Activated CD8-positive, alpha-beta T cell treated with anti-CD3 and anti-CD28 coated beads for 36 hours (primary cell): ENCODE data around the gene SAA1. TPM values are rescaled to one million over a fixed set of nuclear protein-coding genes. Genes with fewer than 3 reads are reported as not detected.

Source experiments
- ATAC-seq: fragments of 200-7000 bp; cut with Tn5 transposase; one replicate; pipeline ENCODE4 v1.10.0; 2021; ENCODE audit warnings: mild to moderate bottlenecking, moderate library complexity
- CTCF ChIA-PET: fragments of 350-600 bp; sonication (Branson Sonifier 250); formaldehyde crosslinking; loops from one replicate; lab custom pipeline; 2021; ENCODE audit warnings: antibody characterized with exemption; lab: Charles Lee
- POLR2A ChIA-PET: fragments of 350-600 bp; sonication (Branson Sonifier 250); formaldehyde crosslinking; loops from one replicate; lab custom pipeline; 2021; ENCODE audit warnings: antibody characterized with exemption; lab: Charles Lee
- DNase-seq: peaks from one replicate; pipeline ENCODE4 v3.0.0-alpha.2; 2020
- H3K27ac Mint-ChIP-seq: one replicate; pipeline ENCODE4 v1.8.0; 2021; ENCODE audit warnings: mild to moderate bottlenecking, mixed read lengths
- H3K27me3 Mint-ChIP-seq: one replicate; pipeline ENCODE4 v1.8.0; 2021; ENCODE audit warnings: mixed read lengths
- H3K36me3 Mint-ChIP-seq: one replicate; pipeline ENCODE4 v1.8.0; 2021; ENCODE audit warnings: low read depth, mixed read lengths
- H3K4me1 Mint-ChIP-seq: one replicate; pipeline ENCODE4 v1.8.0; 2021; ENCODE audit warnings: low read depth, mixed read lengths
- H3K4me3 Mint-ChIP-seq: one replicate; pipeline ENCODE4 v1.8.0; 2021; ENCODE audit warnings: mild to moderate bottlenecking, moderate library complexity, mixed read lengths
- H3K9me3 Mint-ChIP-seq: one replicate; pipeline ENCODE4 v1.8.0; 2021; ENCODE audit warnings: mixed read lengths
- intact Hi-C: fragments of 100-400 bp; cut with micrococcal nuclease; formaldehyde crosslinking; loops from one replicate; pipeline ENCODE4 v1.10.0; 2022
- total RNA-seq, 2 experiments: library from RNA; stranded (reverse); gene quantifications; one replicate each; pipeline ENCODE4 v1.2.3, GENCODE V29; 2021
- TF ChIP-seq, protein P1 (sequence below): fragments of 200-600 bp; IDR thresholded peaks from one replicate; pipeline ENCODE4 v1.8.0; 2022; ENCODE audit warnings: antibody characterized with exemption, mild to moderate bottlenecking

SAA1 gene
- total RNA-seq = not detected

DNA sequence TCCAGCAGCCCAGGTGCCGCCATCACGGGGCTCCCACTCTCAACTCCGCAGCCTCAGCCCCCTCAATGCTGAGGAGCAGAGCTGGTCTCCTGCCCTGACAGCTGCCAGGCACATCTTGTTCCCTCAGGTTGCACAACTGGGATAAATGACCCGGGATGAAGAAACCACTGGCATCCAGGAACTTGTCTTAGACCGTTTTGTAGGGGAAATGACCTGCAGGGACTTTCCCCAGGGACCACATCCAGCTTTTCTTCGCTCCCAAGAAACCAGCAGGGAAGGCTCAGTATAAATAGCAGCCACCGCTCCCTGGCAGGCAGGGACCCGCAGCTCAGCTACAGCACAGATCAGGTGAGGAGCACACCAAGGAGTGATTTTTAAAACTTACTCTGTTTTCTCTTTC, at the start of gene SAA1:
TSS of gene SAA1 (plus strand) at position 316 of the 400 bp plus-strand sequence. CDS start 624 bp downstream, outside the sequence.
- ChIA-PET CTCF (no interaction called here), POLR2A (no interaction called here)
- no peaks in the 10 kb centered on the region for H3K9me3 Mint-ChIP-seq
- intact Hi-C loops = no loop called here
- DNase-seq (no peak), ATAC-seq (no peak)
- H3K36me3 Mint-ChIP-seq = no peaks in the 10 kb centered on the region
- TF ChIP-seq, protein P1, sequence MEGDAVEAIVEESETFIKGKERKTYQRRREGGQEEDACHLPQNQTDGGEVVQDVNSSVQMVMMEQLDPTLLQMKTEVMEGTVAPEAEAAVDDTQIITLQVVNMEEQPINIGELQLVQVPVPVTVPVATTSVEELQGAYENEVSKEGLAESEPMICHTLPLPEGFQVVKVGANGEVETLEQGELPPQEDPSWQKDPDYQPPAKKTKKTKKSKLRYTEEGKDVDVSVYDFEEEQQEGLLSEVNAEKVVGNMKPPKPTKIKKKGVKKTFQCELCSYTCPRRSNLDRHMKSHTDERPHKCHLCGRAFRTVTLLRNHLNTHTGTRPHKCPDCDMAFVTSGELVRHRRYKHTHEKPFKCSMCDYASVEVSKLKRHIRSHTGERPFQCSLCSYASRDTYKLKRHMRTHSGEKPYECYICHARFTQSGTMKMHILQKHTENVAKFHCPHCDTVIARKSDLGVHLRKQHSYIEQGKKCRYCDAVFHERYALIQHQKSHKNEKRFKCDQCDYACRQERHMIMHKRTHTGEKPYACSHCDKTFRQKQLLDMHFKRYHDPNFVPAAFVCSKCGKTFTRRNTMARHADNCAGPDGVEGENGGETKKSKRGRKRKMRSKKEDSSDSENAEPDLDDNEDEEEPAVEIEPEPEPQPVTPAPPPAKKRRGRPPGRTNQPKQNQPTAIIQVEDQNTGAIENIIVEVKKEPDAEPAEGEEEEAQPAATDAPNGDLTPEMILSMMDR = no peak
- no peak within 1 kb of the TSS for H3K4me3 Mint-ChIP-seq
- H3K4me1 Mint-ChIP-seq = no peaks in the 10 kb centered on the region
- no peak within 1 kb of the TSS for H3K27ac Mint-ChIP-seq
- no peaks in the 10 kb centered on the region for H3K27me3 Mint-ChIP-seq

DNA sequence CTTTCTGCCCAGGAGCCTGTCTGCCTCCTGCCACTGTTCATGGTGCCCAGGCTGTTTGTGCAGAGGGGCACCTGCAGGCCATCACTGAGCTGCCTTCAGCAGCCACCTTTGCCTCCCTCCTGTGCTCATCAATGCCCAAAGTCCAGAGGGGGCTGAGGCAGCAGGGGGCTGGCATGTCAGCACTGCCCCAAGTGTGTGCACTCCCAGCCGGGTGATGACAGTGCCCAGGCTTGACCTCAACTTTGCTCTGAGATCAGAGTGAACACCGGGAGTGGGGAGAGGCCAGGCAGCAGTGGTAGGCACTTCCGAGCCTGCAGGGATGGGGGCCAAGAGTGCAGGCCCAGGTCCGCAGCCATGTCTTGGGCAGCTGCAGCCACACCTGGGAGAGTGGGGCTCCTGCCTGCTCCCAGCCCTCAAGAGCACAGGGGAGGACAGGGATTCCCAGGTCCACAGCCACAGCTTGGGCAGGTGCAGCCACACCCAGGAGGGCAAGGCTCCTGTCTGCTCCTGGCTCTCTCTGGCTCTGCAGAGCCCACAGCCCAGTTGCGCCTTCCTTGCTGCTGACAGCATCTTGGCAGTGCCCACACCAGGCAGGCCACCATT, 44.7 kb upstream of the SAA1 start:
- CTCF ChIA-PET = no interaction called here
- intact Hi-C loops = no loop called here
- TF ChIP-seq, protein P1 = no peak
- POLR2A ChIA-PET = no interaction called here
- no peak overlapping the region for H3K4me3 Mint-ChIP-seq
- no peak for DNase-seq
- no peaks in the 10 kb centered on the region for H3K4me1 Mint-ChIP-seq
- H3K9me3 Mint-ChIP-seq = no peaks in the 10 kb centered on the region
- no peak for ATAC-seq
- H3K27me3 Mint-ChIP-seq = peaks cover 10% of the 10 kb centered on the region
- no peaks in the 10 kb centered on the region for H3K36me3 Mint-ChIP-seq
- no peak overlapping the region for H3K27ac Mint-ChIP-seq

DNA sequence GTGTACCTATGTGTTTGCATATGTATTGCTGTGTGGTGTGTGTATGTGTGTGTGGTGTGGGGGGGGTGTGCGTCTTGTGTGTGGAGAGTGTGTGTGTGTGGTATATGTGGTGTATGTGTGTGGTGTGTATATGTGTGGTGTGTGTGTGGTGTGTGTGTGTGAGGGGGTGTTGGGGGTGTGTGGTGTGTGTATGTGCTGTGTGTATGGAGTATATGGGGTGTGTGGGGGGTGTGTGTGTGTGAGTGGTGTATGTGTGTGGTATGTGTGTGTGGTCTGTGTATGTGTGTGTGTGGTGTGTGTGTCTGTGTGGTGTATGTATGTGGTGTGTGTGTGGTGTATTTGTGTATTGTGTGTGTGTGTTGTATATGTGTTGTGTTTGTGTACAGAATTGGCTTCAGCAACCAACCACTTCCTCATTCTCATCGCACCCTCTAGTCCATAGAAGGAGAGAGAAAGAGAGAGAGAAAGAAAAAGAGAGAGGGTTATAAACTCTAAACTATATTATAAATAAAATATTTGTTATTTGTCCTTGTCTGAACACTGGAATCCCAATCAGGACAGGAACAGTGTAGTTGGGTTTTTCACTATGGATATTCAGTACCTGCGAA, 43.1 kb upstream of the SAA1 start:
- H3K4me3 Mint-ChIP-seq = no peak overlapping the region
- intact Hi-C loops = no loop called here
- H3K9me3 Mint-ChIP-seq = no peaks in the 10 kb centered on the region
- no peaks in the 10 kb centered on the region for H3K4me1 Mint-ChIP-seq
- peaks cover 7% of the 10 kb centered on the region for H3K27me3 Mint-ChIP-seq
- H3K36me3 Mint-ChIP-seq = no peaks in the 10 kb centered on the region
- ChIA-PET POLR2A (no interaction called here), CTCF (interaction anchor here (2.8 kb wide), 1 partner anchor 19 kb away, joined by 7 read pairs; no protein-coding TSS in a partner anchor)
- TF ChIP-seq, protein P1 = no peak
- ATAC-seq = no peak
- no peak for DNase-seq
- no peak overlapping the region for H3K27ac Mint-ChIP-seq

DNA sequence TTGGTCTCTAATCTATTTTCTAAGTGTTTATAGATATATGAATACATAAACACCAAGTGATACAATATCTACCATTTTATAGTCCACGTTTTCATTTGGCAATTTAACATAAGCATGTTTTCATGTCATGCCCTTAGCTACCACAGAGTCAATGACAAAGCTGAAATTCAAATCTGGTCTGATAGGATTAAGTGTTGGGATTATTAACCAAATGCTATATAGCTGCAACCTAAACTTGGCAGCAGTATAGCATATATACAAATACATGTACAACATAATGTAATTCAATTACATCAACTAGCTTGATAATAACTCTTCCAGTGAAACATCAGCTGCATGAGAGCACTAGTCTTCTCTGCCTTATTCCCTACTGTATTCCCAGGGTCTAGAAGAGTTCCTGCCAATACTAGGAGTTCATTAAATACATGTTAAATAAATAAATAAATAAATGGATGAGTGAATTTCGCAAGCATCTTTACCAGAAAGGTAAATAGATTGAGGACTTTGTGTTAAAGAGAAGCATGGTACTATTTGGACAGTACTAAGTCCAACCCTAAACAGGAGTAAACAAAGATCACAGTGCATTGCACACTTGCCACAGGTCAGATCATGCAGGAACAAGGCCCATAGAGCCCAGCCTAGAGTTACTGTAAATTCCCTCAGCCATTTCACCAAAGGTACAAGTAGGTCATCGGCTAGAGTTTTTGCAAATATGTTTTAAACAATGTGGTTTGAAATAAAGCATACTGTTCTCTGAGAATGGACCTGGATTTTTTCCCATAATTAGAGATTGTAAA, 42.3 kb upstream of the SAA1 start:
- H3K4me1 Mint-ChIP-seq = no peaks in the 10 kb centered on the region
- no peaks in the 10 kb centered on the region for H3K9me3 Mint-ChIP-seq
- CTCF ChIA-PET = interaction anchor here (1.6 to 2.8 kb wide), 2 partner anchors 20 to 108 kb away, joined by 4 to 7 read pairs; no protein-coding TSS in a partner anchor
- DNase-seq (no peak), ATAC-seq (no peak)
- peaks cover 3% of the 10 kb centered on the region for H3K27me3 Mint-ChIP-seq
- POLR2A ChIA-PET = no interaction called here
- no peak overlapping the region for H3K4me3 Mint-ChIP-seq
- intact Hi-C loops = no loop called here
- TF ChIP-seq, protein P1 = no peak
- H3K27ac Mint-ChIP-seq = no peak overlapping the region
- H3K36me3 Mint-ChIP-seq = no peaks in the 10 kb centered on the region
